GM21526 (cell line): ENCODE data around the gene HNRNPA2B1.
"Not testable (repeated sequence)": the region's sequence is repeated elsewhere in the genome, so short reads cannot be mapped to it uniquely, and the experiment has no call there.

Experiments used
- ATAC-seq: cut with Tn5 transposase; IDR thresholded peaks from one replicate; pipeline ENCODE4 v1.9.1; 2021; ENCODE audit warnings: moderate library complexity; ENCODE audit not compliant: unreplicated experiment, low FRiP score

HNRNPA2B1 gene

DNA sequence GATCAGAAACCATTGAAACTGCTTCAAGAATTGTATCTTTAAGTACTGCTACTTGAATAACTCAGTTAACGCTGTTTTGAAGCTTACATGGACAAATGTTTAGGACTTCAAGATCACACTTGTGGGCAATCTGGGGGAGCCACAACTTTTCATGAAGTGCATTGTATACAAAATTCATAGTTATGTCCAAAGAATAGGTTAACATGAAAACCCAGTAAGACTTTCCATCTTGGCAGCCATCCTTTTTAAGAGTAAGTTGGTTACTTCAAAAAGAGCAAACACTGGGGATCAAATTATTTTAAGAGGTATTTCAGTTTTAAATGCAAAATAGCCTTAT, 14.7 kb downstream of the HNRNPA2B1 start:
- ATAC-seq: no peak

DNA sequence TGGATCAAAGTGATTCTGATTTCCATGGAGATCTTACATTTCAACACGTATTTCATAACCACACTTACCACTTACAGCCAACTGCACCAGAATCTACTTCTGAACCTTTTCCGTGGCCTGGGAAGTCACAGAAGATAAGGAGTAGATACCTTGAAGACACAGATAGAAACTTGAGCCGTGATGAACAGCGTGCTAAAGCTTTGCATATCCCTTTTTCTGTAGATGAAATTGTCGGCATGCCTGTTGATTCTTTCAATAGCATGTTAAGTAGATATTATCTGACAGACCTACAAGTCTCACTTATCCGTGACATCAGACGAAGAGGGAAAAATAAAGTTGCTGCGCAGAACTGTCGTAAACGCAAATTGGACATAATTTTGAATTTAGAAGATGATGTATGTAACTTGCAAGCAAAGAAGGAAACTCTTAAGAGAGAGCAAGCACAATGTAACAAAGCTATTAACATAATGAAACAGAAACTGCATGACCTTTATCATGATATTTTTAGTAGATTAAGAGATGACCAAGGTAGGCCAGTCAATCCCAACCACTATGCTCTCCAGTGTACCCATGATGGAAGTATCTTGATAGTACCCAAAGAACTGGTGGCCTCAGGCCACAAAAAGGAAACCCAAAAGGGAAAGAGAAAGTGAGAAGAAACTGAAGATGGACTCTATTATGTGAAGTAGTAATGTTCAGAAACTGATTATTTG, 15.3 kb downstream of the HNRNPA2B1 start:
- no peak for ATAC-seq

GRCh38 chr7:26184281-26185101, 16.1 kb downstream of the HNRNPA2B1 start:
- not testable (repeated sequence) for ATAC-seq

GRCh38 chr7:26183545-26184280, 16.8 kb downstream of the HNRNPA2B1 start:
- ATAC-seq: no peak

DNA sequence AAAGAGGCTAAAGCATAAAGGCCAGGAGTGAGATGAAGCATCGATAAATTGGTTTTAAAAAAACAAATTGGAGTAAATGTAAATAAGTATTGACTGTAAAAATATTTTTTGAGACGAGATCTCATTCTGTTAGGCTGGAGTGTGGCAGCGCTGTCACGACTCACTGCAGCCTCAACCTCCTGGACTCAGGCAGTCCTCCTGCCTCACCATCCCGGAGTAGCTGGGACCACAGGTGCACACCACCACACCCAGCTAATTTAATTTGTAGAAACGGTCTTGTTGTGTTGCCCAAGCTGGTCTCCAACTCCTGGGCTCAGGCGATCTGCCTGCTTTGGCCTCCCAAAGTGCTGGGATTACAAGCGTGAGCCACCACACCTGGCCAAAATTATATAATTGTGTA, 17.8 kb downstream of the HNRNPA2B1 start:
- ATAC-seq: no peak

DNA sequence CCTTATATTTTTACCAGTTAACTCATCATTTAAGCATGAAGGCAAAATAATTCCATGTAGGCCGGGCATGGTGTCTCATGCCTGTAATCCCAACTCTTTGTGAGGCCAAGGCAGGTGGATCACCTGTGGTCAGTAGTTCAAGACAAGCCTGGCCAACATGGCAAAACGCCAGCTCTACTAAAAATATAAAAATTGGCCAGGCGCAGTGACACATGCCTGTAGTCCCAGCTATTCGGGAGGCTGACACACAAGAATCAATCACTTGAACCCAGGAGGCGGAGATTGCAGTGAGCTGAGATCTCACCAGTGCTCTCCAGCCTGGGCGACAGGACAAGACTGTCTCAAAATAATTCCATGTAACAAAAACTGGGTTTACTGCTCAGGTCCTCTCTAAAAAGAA, 18.3 kb downstream of the HNRNPA2B1 start:
- no peak for ATAC-seq

DNA sequence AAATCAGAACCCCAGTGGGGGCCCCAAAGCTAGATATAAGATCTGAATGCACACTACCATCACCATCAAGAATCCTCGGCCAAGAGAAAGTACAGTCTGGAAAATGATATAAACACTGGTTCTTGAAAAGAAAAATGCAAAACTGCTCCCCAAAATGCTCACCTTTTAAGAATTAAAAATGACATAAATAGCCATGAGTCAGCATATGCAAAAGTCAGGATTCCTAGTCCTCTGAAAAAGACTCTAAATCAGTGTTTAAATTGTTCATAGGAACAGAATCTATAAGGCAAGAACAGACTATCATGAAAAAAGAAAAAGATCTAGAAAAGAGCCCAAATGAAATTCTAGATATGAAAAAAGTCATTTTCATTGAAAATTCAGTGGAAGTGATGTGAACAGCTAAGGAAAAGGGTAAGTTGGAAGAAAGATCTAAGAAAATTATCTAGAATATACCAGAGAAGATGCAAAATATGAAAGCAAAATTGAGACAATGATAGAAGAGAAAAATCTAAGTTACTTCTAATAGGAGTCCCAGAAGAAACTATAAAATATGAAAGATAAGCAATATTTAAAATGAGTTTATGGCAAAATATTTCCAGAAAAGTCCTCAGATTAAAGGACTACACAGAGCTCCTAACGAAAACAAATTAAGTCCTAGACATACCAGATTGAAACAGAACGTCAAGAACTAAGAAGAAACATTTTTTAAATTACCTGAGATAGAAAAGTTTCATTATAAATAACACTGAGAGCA, 18.9 kb downstream of the HNRNPA2B1 start:
- ATAC-seq: no peak

- no peak for ATAC-seq
Observed at GRCh38 chr7:26180792-26181198, 19.8 kb downstream of the HNRNPA2B1 start.

DNA sequence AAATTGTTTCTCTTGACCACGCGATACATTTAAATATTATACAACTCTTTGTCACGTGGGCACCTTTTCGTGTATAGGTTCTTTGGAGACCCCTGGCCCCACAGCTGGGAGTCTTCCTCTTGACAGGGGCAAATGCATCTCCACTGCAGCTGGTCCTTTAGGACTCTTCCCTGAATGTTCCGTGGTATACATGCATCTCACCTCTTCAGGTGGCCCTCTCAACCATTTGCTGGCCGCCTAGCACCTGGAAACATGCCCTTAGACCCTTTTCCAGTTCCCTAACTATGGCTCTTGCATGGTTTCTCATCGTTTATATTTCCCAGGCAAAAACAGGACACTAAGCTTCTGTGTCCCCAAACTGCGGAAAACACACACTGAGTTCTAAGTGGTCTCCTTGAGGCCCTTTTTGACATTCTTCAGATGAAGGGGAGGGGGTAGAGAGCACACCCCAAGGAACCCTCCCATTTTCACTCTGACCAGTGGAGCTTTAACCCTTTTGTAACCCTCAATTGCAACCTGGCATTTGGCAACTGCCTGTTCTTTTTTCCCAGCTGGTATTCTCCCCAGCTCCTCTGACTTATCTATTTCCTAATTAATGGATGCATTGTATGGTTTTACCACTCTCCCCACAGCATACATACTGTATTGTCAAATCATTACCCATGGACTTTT, 20.6 kb downstream of the HNRNPA2B1 start:
- no peak for ATAC-seq

DNA sequence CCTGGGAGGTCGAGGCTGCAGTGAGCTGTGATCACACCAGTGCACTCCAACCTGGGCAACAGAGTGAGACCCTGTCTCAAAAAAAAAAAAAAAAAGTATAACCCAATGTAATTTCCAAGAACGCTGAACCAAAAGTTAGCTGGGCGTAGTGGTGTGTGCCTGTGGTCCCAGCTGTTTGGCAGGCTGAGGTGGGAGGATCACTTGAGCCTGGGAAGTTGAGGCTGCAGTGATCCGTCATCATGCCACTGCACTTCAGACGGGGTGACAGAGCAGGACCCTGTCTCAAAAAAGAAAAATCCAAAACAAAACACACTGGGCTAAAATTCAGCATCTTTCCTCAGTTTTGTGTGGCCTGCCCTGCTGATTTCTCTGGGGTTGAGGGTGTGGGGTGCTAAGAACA, 21.1 kb downstream of the HNRNPA2B1 start:
- no peak for ATAC-seq

GRCh38 chr7:26178272-26178960, 22.1 kb downstream of the HNRNPA2B1 start:
- ATAC-seq: no peak

- not testable (repeated sequence) for ATAC-seq
Observed at GRCh38 chr7:26177269-26177668, 23.3 kb downstream of the HNRNPA2B1 start.

DNA sequence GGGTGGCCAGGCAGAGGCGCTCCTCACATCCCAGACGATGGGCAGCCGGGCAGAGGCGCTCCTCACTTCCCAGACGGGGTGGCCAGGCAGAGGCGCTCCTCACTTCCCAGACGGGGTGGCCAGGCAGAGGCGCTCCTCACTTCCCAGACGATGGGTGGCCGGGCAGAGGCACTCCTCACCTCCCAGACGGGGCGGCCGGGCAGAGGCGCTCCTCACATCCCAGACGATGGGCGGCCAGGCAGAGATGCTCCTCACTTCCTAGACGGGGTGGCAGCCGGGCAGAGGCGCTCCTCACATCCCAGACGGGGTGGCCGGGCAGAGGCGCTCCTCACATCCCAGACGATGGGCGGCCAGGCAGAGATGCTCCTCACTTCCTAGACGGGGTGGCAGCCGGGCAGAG, 23.9 kb downstream of the HNRNPA2B1 start:
- not testable (repeated sequence) for ATAC-seq

- not testable (repeated sequence) for ATAC-seq
Observed at GRCh38 chr7:26175903-26176302, 24.6 kb downstream of the HNRNPA2B1 start.

DNA sequence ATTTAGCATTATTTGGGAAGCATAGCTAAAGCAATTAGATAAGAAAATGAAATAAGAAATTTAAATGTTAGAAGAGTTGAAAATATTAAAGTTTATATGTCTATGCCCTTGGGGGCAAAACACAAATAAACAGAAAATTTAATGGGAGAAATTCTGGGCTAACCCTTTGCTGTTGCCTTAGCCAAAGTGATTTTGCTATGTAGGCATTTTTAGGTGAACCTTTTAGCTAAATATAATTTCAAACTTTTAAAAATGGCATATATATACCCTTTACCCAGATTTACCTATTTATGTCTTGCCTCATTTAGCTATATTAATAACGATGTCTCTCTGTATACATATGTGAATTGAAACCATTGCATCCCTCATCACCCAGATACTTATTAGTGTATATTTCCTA, 28.5 kb downstream of the HNRNPA2B1 start:
- no peak for ATAC-seq

- ATAC-seq: no peak
Observed at GRCh38 chr7:26171601-26172000, 28.9 kb downstream of the HNRNPA2B1 start.

- ATAC-seq: no peak
Observed at GRCh38 chr7:26170663-26171062, 29.9 kb downstream of the HNRNPA2B1 start.

- ATAC-seq: no peak
Observed at GRCh38 chr7:26169271-26169670, 31.3 kb downstream of the HNRNPA2B1 start.

GRCh38 chr7:26168458-26169023, 32.0 kb downstream of the HNRNPA2B1 start:
- ATAC-seq: no peak
